ENCODE data around the gene ABCB6. TPM values are rescaled to one million over a fixed set of nuclear protein-coding genes. Genes with fewer than 3 reads are reported as not detected.

The ABCB6 gene
- total and polyA plus RNA-seq, 10 donors: 8.4 to 28.7 (median 14.0) TPM

DNA sequence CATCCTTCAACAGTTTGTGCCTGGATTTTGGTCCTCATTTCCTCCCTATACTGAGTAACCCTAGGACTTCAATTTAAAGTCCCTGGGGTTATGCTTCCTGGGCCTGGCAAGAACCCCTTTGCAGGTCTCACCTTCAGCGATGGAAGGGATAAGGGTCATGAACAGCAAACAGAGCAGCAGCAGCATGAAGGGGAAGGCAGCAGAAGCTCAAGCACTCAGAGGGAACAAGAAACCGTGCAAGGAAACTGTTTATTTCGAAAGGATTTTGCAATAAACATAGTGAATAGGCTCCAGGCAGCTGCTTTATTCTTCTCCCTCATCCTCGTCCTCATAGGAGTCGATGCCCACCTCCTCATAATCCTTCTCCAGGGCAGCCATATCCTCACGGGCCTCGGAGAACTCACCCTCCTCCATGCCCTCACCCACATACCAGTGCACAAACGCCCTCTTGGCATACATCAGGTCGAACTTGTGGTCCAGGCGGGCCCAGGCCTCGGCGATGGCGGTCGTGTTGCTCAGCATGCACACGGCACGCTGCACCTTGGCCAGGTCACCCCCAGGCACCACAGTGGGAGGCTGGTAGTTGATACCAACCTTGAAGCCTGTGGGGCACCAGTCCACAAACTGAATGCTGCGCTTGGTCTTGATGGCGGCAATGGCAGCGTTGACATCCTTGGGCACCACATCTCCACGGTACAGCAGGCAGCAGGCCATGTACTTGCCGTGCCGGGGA lies 31.5 kb upstream of the ABCB6 start:
- peak; percentile 87 for DNase-seq

DNA sequence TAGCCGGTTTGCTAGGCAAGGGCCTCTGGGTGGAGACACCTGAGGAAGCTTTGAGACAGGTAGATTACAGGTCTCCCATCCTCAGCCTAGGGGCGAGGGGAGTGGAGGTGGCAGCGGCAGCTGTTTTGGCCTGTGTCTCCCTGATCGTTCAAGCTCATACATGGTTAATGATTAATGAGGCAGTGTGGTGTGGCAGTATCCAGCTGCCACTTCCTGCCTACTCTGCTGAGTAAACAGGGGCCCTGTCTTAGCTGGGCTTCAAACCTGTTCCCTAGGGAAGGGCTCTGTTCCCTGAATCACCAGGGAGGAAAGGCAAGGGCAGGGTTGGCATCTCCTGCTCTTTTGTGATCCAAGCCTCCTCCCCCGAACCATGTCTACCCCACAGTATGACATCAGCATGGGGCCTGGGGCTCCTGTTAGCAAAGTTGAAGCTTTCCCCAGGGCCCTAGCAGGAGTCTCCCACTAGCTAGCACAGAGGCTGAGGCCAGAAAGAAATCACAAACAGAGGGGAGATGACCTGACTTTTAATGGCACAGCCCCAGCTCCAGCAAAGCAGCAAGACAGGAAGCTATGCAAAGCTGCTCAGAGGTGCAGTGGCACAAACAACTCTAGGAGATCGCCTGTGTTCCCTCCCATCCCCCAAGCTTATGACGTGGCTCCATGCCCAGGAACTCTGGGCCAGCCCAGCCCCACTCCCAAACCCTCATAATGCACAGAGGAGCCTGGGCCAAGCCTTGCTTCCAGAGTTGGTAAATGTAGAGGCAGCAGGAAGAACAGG lies 30.6 kb upstream of the ABCB6 start:
- H3K27ac ChIP-seq: peak overlapping the region; percentile 73 to 99 (median 94)
- 10 to 19% (median 11%) methylated on average over 6 to 7 of the region's 7 CpGs for whole genome bisulfite sequencing, 5 donors
- peaks cover 0 to 6% (median 0%) of the 10 kb centered on the region in 7 donors for H3K27me3 ChIP-seq (replicated peaks in 1 of 7)
- peak overlapping the region; percentile 2 to 94 (median 33) for H3K4me3 ChIP-seq
- intact Hi-C loops (cut with DNase I; ENCODE audit: low total_unique reads): no loop called here
- TF ChIP-seq, protein P1, sequence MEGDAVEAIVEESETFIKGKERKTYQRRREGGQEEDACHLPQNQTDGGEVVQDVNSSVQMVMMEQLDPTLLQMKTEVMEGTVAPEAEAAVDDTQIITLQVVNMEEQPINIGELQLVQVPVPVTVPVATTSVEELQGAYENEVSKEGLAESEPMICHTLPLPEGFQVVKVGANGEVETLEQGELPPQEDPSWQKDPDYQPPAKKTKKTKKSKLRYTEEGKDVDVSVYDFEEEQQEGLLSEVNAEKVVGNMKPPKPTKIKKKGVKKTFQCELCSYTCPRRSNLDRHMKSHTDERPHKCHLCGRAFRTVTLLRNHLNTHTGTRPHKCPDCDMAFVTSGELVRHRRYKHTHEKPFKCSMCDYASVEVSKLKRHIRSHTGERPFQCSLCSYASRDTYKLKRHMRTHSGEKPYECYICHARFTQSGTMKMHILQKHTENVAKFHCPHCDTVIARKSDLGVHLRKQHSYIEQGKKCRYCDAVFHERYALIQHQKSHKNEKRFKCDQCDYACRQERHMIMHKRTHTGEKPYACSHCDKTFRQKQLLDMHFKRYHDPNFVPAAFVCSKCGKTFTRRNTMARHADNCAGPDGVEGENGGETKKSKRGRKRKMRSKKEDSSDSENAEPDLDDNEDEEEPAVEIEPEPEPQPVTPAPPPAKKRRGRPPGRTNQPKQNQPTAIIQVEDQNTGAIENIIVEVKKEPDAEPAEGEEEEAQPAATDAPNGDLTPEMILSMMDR (IDR thresholded peaks at IDR 0.05 in 8 of 11, conservative IDR thresholded peaks at IDR 0.05 in 3 of 11): peak in 1 of 11 experiments; percentile 7
- peak; percentile 9 to 33 (median 30) for TF ChIP-seq POLR2A (IDR thresholded peaks at IDR 0.05)
- TF ChIP-seq POLR2AphosphoS5 (IDR thresholded peaks at IDR 0.05): peak; percentile 36 to 98 (median 88)
- no peaks in the 10 kb centered on the region for H3K9me3 ChIP-seq
- peaks cover 0 to 53% (median 23%) of the 10 kb centered on the region in 6 donors for H3K36me3 ChIP-seq
- DNase-seq: peak; percentile 89
- peaks cover 55 to 98% (median 86%) of the 10 kb centered on the region in 6 donors for H3K4me1 ChIP-seq

More for the DNA sequence above, 31.5 kb upstream of the ABCB6 start:
- intact Hi-C loops (cut with DNase I; ENCODE audit: low total_unique reads): no loop called here
- peaks cover 55 to 98% (median 86%) of the 10 kb centered on the region in 6 donors for H3K4me1 ChIP-seq
- H3K27me3 ChIP-seq (replicated peaks in 1 of 7): peaks cover 0 to 9% (median 0%) of the 10 kb centered on the region in 7 donors
- WGBS, 5 donors: 70 to 87% (median 79%) methylated on average over 17 to 22 of the region's 22 CpGs
- H3K9me3 ChIP-seq: no peaks in the 10 kb centered on the region
- H3K27ac ChIP-seq: peak overlapping the region; percentile 73 to 99 (median 94)
- H3K36me3 ChIP-seq: peaks cover 0 to 53% (median 23%) of the 10 kb centered on the region in 6 donors
- TF ChIP-seq POLR2AphosphoS5 (IDR thresholded peaks at IDR 0.05) (peak; percentile 12 to 83 (median 48)), POLR2A (IDR thresholded peaks at IDR 0.05) (no peak)
- TF ChIP-seq, protein P1 (IDR thresholded peaks at IDR 0.05 in 8 of 11, conservative IDR thresholded peaks at IDR 0.05 in 3 of 11): no peak
- peak overlapping the region in 7 of 8 donors; percentile 22 to 94 (median 37) for H3K4me3 ChIP-seq

DNA sequence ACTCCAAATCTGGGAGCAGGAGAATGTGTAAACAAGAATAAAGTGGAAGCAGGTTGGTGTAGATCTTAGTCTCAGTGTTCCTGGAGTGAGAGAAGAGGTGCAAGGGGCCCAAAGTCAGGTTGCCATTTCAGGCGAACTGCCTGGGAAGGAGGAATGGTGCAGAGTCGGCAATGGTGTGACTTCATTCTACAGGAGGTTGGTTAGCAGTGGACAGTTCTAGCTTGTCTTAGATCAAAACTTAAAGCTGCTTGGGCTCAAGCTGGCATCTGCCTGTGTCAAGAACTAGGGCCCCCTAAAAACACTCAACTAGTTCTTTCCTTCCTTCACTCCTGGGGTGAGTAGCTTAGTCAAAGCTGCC lies 30.1 kb upstream of the ABCB6 start:
- Histone ChIP-seq H3K27me3 (replicated peaks in 1 of 7) (peaks cover 0 to 3% (median 0%) of the 10 kb centered on the region in 7 donors), H3K36me3 (peaks cover 0 to 53% (median 23%) of the 10 kb centered on the region in 6 donors), H3K4me1 (peaks cover 55 to 97% (median 85%) of the 10 kb centered on the region in 6 donors), H3K9me3 (no peaks in the 10 kb centered on the region), H3K27ac (peak overlapping the region; percentile 73 to 99 (median 94)), H3K4me3 (peak overlapping the region; percentile 2 to 94 (median 33))
- 59 to 92% (median 70%) methylated on average over 2 of the region's 2 CpGs for WGBS, 5 donors
- TF ChIP-seq POLR2A (IDR thresholded peaks at IDR 0.05) (no peak), POLR2AphosphoS5 (IDR thresholded peaks at IDR 0.05) (no peak)
- TF ChIP-seq, protein P1 (IDR thresholded peaks at IDR 0.05 in 8 of 11, conservative IDR thresholded peaks at IDR 0.05 in 3 of 11): no peak
- DNase-seq: no peak
- intact Hi-C loops (cut with DNase I; ENCODE audit: low total_unique reads): no loop called here
